GM12878 (cell line): ENCODE data around the gene PLPP7.

Source experiments
- BCL11A ChIP-seq: IDR thresholded peaks from 2 replicates; pipeline ENCODE4 v1.6.1; 2011; ENCODE audit warnings: low read depth, low read length
- FOXK2 ChIP-seq: fragments of 450-650 bp; IDR thresholded peaks from 2 replicates; pipeline ENCODE4 v1.6.1; 2017; ENCODE audit warnings: mild to moderate bottlenecking, moderate library complexity
- POLR2AphosphoS5 ChIP-seq: IDR thresholded peaks from 2 replicates; pipeline ENCODE4 v1.6.1; 2011; ENCODE audit warnings: mild to moderate bottlenecking, low read length, inconsistent platforms
- TF ChIP-seq, protein P1 (sequence below), 3 experiments: IDR thresholded peaks in 2 of 3; conservative IDR thresholded peaks in 1 of 3; 2 replicates each; pipeline ENCODE4 v1.5.1; 2011; ENCODE audit warnings: low read depth in 3 of 3, low read length in 3 of 3, mild to moderate bottlenecking in 3 of 3, control low read depth in 2 of 3, moderate library complexity in 2 of 3, inconsistent platforms in 1 of 3, mixed read lengths in 1 of 3; ENCODE audit not compliant: control insufficient read depth in 2 of 3, insufficient read depth in 1 of 3; ENCODE audit errors: extremely low read depth in 1 of 3
- TF ChIP-seq, protein P2 (sequence below): fragments of 150-350 bp; IDR thresholded peaks from 2 replicates; pipeline ENCODE4 v1.6.1; 2014; ENCODE audit warnings: mild to moderate bottlenecking, low read depth, low read length

DNA sequence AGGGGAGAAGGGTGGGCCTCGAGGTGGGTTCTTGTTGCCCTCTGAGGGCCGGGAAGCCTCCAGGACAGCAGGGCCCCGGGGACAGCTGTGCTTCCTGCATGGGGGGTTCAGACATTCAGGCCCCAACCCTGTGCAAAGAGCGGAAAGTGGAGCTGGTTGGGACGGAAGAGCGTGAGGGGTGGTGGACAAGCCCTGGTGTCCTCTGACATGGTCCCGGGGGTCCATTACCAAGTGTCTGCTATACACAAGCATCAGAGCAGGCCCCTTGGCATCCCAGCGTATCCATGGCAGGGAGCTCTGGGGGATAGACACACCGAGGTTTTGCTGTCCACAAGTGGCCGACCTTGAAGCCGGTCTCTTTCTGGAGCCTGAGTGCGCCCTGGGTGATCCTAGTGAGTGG, 9.3 kb downstream of the PLPP7 start:
- TF ChIP-seq, protein P1, sequence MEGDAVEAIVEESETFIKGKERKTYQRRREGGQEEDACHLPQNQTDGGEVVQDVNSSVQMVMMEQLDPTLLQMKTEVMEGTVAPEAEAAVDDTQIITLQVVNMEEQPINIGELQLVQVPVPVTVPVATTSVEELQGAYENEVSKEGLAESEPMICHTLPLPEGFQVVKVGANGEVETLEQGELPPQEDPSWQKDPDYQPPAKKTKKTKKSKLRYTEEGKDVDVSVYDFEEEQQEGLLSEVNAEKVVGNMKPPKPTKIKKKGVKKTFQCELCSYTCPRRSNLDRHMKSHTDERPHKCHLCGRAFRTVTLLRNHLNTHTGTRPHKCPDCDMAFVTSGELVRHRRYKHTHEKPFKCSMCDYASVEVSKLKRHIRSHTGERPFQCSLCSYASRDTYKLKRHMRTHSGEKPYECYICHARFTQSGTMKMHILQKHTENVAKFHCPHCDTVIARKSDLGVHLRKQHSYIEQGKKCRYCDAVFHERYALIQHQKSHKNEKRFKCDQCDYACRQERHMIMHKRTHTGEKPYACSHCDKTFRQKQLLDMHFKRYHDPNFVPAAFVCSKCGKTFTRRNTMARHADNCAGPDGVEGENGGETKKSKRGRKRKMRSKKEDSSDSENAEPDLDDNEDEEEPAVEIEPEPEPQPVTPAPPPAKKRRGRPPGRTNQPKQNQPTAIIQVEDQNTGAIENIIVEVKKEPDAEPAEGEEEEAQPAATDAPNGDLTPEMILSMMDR (IDR thresholded peaks at IDR 0.05 in 2 of 3, conservative IDR thresholded peaks at IDR 0.05 in 1 of 3; ENCODE audit: control insufficient read depth in 2 of 3, extremely low read depth in 1 of 3, insufficient read depth in 1 of 3, low read depth in 3 of 3, low read length in 3 of 3), result no peak
- TF ChIP-seq POLR2AphosphoS5 (no peak), BCL11A (no peak), FOXK2 (no peak)
- TF ChIP-seq, protein P2, sequence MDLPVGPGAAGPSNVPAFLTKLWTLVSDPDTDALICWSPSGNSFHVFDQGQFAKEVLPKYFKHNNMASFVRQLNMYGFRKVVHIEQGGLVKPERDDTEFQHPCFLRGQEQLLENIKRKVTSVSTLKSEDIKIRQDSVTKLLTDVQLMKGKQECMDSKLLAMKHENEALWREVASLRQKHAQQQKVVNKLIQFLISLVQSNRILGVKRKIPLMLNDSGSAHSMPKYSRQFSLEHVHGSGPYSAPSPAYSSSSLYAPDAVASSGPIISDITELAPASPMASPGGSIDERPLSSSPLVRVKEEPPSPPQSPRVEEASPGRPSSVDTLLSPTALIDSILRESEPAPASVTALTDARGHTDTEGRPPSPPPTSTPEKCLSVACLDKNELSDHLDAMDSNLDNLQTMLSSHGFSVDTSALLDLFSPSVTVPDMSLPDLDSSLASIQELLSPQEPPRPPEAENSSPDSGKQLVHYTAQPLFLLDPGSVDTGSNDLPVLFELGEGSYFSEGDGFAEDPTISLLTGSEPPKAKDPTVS, result no peak
